Cardiac fibroblast (primary cell): Measurements from ENCODE around the gene IFI30.

Experiments used
- DNase-seq, 2 donors: peaks; one replicate each; pipeline versions ENCODE4 v3.0.0 to v3.0.0-alpha.2; 2010; ENCODE audit warnings: low read depth in 2 of 2
- H3K4me3 ChIP-seq, 2 donors: replicated peaks in 1 of 2; 1 replicate in 1 of 2; 2 replicates in 1 of 2; pipeline ENCODE4 v1.5.1; 2011; ENCODE audit warnings: low read depth in 2 of 2, low read length in 2 of 2, mild to moderate bottlenecking in 2 of 2, moderate library complexity in 1 of 2
- TF ChIP-seq, protein P1 (sequence below): IDR thresholded peaks from one replicate; pipeline ENCODE4 v1.5.1; 2011; ENCODE audit warnings: low read depth, mild to moderate bottlenecking, low read length, inconsistent platforms

The IFI30 gene

DNA sequence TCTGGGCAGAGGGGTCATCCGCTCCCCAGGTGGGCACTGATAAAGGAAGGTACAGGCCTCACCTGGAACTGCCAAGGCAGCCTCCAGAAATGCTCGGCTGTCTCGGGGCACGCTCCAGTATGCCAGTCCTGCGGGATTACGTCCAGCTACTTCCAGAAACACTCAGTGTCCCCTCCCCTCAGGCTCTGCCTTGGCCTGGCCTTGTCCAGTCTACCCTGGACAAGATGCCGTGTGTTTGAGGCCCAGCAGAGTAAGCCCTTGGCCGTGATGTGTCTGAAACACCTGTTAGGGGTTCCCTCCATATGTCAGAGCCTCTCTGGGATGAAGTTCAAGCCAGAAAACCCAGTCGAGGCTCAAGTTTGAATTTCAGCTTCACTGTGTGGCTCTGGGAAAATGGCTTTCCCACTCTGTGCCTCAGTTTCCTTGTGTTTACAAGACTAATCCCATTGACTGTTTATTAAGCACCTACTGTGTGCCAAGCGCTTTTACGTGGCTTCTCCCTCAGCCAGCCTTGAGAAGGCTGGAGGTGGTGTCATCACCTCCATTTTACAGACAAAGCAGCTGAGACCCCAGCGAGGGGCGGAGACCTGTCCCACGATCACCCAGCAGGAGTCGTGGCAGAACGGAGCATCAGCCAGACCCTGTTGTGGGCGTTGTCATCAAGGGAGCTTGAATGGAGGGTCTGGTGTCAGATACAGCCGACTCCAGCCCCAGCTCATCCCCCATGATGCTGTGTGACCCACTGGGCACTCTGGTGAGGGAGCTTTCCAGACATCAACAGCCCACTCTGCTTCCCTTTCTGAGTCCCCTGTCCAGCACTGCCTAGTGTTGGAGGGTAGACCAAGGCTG, 22.6 kb upstream of the IFI30 start:
- TF ChIP-seq, protein P1, sequence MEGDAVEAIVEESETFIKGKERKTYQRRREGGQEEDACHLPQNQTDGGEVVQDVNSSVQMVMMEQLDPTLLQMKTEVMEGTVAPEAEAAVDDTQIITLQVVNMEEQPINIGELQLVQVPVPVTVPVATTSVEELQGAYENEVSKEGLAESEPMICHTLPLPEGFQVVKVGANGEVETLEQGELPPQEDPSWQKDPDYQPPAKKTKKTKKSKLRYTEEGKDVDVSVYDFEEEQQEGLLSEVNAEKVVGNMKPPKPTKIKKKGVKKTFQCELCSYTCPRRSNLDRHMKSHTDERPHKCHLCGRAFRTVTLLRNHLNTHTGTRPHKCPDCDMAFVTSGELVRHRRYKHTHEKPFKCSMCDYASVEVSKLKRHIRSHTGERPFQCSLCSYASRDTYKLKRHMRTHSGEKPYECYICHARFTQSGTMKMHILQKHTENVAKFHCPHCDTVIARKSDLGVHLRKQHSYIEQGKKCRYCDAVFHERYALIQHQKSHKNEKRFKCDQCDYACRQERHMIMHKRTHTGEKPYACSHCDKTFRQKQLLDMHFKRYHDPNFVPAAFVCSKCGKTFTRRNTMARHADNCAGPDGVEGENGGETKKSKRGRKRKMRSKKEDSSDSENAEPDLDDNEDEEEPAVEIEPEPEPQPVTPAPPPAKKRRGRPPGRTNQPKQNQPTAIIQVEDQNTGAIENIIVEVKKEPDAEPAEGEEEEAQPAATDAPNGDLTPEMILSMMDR: no peak
- H3K4me3 ChIP-seq: no peak overlapping the region
- no peak for DNase-seq

DNA sequence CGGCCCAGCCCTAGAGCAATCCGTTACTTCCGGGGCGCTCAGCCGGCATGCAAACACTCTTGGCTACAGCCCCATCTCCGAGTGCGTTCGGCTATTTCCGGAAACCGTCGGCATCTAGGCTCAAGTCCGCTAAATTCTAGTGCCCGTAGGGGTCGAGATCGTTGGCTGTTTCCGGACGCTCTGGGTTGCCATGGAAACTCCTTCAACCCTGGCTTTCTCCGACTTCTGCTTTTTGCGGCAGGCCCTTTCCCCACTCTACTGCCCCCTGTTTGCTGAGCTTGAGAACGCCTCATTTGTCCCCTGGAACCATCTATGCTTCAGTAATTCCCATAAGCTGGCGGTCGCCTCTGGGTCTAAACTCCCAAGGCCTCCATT, 21.2 kb upstream of the IFI30 start:
- peak overlapping the region; percentile 52 to 61 for H3K4me3 ChIP-seq
- peak; percentile 98 to 99 for DNase-seq
- TF ChIP-seq, protein P1: peak; percentile 71

DNA sequence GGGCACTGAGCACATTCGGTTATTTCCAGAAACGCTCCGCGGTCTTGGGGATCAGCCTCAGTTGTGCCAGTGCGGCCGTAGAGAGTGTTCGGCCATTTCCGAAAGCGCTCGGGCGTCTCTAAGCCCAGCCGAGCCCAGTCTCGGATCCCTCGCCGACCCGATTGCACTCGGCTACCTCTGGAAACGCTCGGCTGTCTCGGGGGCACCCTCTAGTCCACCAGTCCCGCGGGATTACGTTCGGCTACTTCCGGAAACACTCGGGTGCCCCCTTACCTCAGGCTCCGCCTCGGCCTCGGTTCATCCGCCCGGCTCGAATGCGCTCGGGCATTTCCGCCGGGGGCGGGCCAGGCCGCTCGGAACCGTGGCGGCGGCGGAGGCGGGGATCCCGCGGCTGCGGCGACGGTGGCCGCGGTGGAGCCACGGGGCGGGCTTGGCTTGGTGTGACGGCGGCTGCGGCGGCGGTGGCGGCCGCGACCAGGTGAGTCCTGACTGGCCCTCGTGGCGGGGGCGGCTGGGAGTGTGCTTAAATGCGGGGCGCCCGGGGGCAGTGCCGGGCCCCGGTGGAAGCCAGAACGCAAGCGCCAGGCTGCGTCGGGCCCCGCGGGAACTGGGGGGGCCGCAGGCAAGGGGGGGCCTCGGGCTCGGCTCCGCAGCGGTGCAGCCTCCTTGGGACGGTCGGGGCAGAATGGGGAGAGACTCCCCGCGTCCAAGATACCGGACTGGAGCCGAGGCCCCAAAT, 20.6 kb upstream of the IFI30 start, which contains the start of gene PIK3R2:
PIK3R2 (plus strand) TSS at position 347 of the 739 bp plus-strand sequence. CDS start 2,717 bp downstream, outside the sequence.
- peak; percentile 99 for DNase-seq
- H3K4me3 ChIP-seq: peak within 1 kb of the TSS; percentile 89 to 96
- TF ChIP-seq, protein P1: no peak

DNA sequence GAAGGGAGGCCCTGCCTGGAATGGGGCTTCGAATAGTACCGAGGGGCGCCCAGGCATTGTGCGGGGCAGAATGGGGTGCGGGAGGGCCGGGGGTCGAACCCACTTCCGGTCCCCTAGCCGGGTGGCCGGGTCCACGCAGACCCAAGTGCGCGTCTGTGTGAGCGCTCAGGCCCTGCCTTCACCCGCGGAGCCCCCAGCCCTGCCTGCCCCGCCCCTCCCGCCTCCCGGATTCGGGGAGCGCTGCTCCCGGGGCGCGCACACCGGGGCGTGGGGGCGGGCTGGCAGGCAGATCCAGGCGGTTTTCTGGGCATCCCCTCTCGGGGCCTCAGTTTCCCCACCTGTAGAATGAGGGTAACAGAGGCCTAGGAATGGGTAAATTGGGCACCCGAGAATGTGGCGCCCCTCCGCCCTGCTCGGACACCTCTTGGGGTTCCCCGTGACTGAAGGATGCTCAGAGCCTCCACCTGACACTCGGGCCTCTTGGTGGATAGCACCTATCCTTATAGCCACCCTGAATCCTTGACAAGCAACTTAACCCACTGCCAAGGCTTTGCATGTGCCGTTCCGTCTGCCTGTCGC, 20.0 kb upstream of the IFI30 start:
- DNase-seq: no peak
- H3K4me3 ChIP-seq: peak overlapping the region; percentile 89 to 96
- TF ChIP-seq, protein P1: no peak

DNA sequence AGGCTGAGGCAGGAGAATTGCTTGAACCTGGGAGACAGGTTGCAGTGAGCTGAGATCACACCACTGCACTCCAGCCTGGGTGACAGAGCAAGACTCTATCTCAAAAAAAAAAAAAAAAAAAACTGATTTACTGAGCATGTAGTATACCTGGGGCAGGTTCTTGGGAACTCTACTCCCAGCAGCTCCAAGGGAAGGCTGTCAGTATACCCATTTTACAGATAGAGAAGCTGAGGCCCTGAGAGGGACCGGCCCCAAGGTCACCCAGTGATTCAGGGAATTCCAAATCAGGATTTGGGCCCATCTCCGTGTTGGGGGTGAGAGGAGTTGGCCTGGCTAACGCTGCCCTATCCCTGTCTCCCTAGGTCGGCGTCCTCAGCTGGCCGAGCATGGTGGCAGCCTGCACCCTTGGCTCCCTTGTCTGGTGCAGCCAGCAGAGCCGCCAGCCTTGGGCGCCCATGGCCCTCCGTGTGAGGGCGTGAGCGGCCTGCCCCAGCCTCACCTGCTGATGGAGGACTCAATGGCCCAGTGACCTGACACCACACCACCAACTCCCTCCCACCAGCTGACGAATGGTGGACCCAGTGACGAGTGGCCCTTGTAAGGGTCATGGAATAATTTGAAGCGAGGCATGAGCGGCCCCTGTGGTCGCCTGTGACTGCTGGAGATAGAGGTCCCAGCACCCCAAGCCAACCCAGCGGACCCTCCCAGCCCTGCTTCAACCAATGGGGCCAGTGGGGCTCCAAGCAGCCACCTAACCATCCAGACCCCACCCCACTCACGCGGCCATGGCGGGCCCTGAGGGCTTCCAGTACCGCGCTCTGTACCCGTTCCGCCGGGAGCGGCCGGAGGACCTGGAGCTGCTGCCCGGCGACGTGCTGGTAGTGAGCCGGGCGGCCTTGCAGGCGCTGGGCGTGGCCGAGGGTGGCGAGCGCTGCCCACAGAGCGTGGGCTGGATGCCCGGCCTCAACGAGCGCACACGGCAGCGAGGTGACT, 18.2 kb upstream of the IFI30 start:
- TF ChIP-seq, protein P1: no peak
- no peak for DNase-seq
- H3K4me3 ChIP-seq: no peak overlapping the region

DNA sequence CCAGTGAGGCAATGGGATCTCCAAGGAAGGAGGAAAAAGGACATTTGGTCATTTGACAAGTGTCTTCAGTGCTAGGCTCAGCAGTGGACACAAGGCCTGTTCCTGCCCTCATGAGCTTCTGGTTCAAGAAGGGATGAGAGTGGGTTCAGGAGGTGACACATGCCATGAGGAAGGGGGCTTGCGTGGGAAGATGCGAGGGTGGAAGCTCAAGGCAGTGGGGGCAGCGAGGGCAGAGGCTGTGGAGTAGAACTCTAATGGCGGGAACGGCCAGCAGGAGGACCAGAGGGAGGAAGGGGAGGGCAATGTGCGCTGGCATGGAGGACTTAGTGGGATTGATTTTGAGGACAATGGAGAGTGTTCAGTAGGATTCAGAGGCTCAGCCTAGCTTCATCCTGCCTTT, 17.3 kb upstream of the IFI30 start:
- H3K4me3 ChIP-seq: no peak overlapping the region
- TF ChIP-seq, protein P1: no peak
- DNase-seq: no peak
